GM12878 (cell line): Measurements from ENCODE around the gene CPNE6. TPM values are rescaled to one million over a fixed set of nuclear protein-coding genes. Genes with fewer than 3 reads are reported as not detected.

Experiments used
- ATAC-seq: fragments of 200-7000 bp; cut with Tn5 transposase; 3 replicates; pipeline ENCODE4 v1.9.1; 2020; ENCODE audit warnings: mild to moderate bottlenecking, moderate library complexity
- BruUV-seq: library from RNA; stranded (reverse); fragments of 400-500 nt; replicated peaks from 2 replicates; lab custom pipeline; 2021; lab: Mats Ljungman, UMichigan
- CTCF ChIA-PET: fragments of 300-600 bp; sonication (Branson Sonifier 250); formaldehyde crosslinking; extraction: SDS; loops from one replicate; lab custom pipeline; 2021; ENCODE audit warnings: inconsistent platforms; lab: Yijun Ruan, JAX
- POLR2A ChIA-PET: fragments of 350-600 bp; formaldehyde crosslinking; extraction: SDS; loops from one replicate; lab custom pipeline; 2021; ENCODE audit warnings: inconsistent platforms; lab: Charles Lee
- RAD21 ChIA-PET: fragments of 300-600 bp; sonication (Branson Sonifier 250); formaldehyde crosslinking; loops from one replicate; lab custom pipeline; 2023; ENCODE audit warnings: antibody characterized with exemption; ENCODE audit not compliant: unreplicated experiment; lab: Charles Lee
- SMC1A ChIA-PET: fragments of 300-600 bp; sonication (Branson Sonifier 250); formaldehyde crosslinking; loops from one replicate; lab custom pipeline; 2023; ENCODE audit not compliant: unreplicated experiment, uncharacterized antibody; lab: Charles Lee
- DNase-seq: peaks from one replicate; pipeline ENCODE4 v3.0.0-alpha.2; 2011; ENCODE audit warnings: low read depth, low spot score
- FAIRE-seq: peaks from 3 replicates; lab custom pipeline; 2011; peaks lifted over from hg19 to GRCh38; lab: Jason Lieb, UNC
- H2AFZ ChIP-seq: 2 replicates; pipeline ENCODE4 v1.6.0; 2011; ENCODE audit warnings: low read depth, low read length, control low read depth; ENCODE audit not compliant: control insufficient read depth
- H3K27ac ChIP-seq: 2 replicates; pipeline ENCODE4 v1.5.1; 2011; ENCODE audit warnings: control low read depth; ENCODE audit not compliant: control insufficient read depth, insufficient read depth
- H3K27me3 ChIP-seq, 2 experiments: replicated peaks in 1 of 2; 2 replicates each; pipeline versions ENCODE4 v1.6.0 to v1.6.1; 2011; ENCODE audit warnings: low read length in 1 of 2; ENCODE audit not compliant: control insufficient read depth in 2 of 2, insufficient read depth in 2 of 2
- H3K36me3 ChIP-seq, 2 experiments: 2 replicates each; pipeline ENCODE4 v1.5.1; 2011; ENCODE audit warnings: low read length in 1 of 2; ENCODE audit not compliant: control insufficient read depth in 2 of 2, insufficient read depth in 2 of 2
- H3K4me1 ChIP-seq: 2 replicates; pipeline ENCODE4 v1.6.1; 2011; ENCODE audit warnings: mild to moderate bottlenecking, low read length, moderate library complexity, mixed read lengths; ENCODE audit not compliant: control insufficient read depth, insufficient read depth
- H3K4me2 ChIP-seq: 2 replicates; pipeline ENCODE4 v1.6.0; 2011; ENCODE audit warnings: control low read depth; ENCODE audit not compliant: control insufficient read depth, insufficient read depth
- H3K4me3 ChIP-seq: fragments of 200-600 bp; sonication (generic); 2 replicates; pipeline ENCODE4 v1.5.1; 2016
- H3K79me2 ChIP-seq: 2 replicates; pipeline ENCODE4 v1.6.0; 2011; ENCODE audit warnings: low read length; ENCODE audit not compliant: control insufficient read depth, insufficient read depth
- H3K9ac ChIP-seq: 2 replicates; pipeline ENCODE4 v1.8.0; 2011; ENCODE audit warnings: low read length, control low read depth, mixed read lengths; ENCODE audit not compliant: control insufficient read depth, insufficient read depth
- H3K9me3 ChIP-seq: replicated peaks from 3 replicates; pipeline ENCODE4 v1.5.1; 2011; ENCODE audit warnings: mild to moderate bottlenecking, low read length; ENCODE audit not compliant: control insufficient read depth, insufficient read depth
- H4K20me1 ChIP-seq: 2 replicates; pipeline ENCODE4 v1.6.0; 2011; ENCODE audit not compliant: control insufficient read depth, insufficient read depth
- ATF7 ChIP-seq: fragments of 450-650 bp; IDR thresholded peaks from 2 replicates; pipeline ENCODE4 v1.6.1; 2016; ENCODE audit warnings: low read depth, mild to moderate bottlenecking
- BACH1 ChIP-seq: fragments of 450-650 bp; IDR thresholded peaks from 2 replicates; pipeline ENCODE4 v1.6.1; 2017; ENCODE audit warnings: mild to moderate bottlenecking, borderline replicate concordance
- BCLAF1 ChIP-seq: fragments of 450-650 bp; IDR thresholded peaks from 2 replicates; pipeline ENCODE4 v1.6.1; 2017; ENCODE audit warnings: antibody characterized with exemption, mild to moderate bottlenecking, moderate library complexity
- CHD2 ChIP-seq: IDR thresholded peaks from 2 replicates; pipeline ENCODE4 v1.6.1; 2011; ENCODE audit warnings: low read depth, low read length, improper control_type of control experiment, borderline replicate concordance
- CREM ChIP-seq: IDR thresholded peaks from 2 replicates; pipeline ENCODE4 v1.6.1; 2014; ENCODE audit warnings: antibody characterized with exemption, low read depth
- E4F1 ChIP-seq: fragments of 450-650 bp; IDR thresholded peaks from 2 replicates; pipeline ENCODE4 v1.6.1; 2018; ENCODE audit warnings: borderline replicate concordance, mild to moderate bottlenecking; ENCODE audit not compliant: partially characterized antibody
- ELK1 ChIP-seq: IDR thresholded peaks from 2 replicates; pipeline ENCODE4 v1.6.1; 2012; ENCODE audit warnings: low read depth, low read length, improper control_type of control experiment
- HDAC6 ChIP-seq: fragments of 200-600 bp; sonication (generic); IDR thresholded peaks from one replicate; pipeline ENCODE4 v1.8.0; 2017; ENCODE audit warnings: antibody characterized with exemption; ENCODE audit not compliant: unreplicated experiment
- MAX ChIP-seq: IDR thresholded peaks from 2 replicates; pipeline ENCODE4 v1.6.1; 2012; ENCODE audit warnings: low read depth, low read length, improper control_type of control experiment
- NR2F1 ChIP-seq: fragments of 450-650 bp; conservative IDR thresholded peaks from 2 replicates; pipeline ENCODE4 v1.6.1; 2017; ENCODE audit warnings: mild to moderate bottlenecking
- PAX5 ChIP-seq: IDR thresholded peaks from 2 replicates; pipeline ENCODE4 v1.6.1; 2011; ENCODE audit warnings: low read depth, low read length, borderline replicate concordance
- PAX8 ChIP-seq: fragments of 450-650 bp; IDR thresholded peaks from 2 replicates; pipeline ENCODE4 v1.6.1; 2017; ENCODE audit warnings: mild to moderate bottlenecking, moderate library complexity
- RFX5 ChIP-seq: IDR thresholded peaks from 2 replicates; pipeline ENCODE4 v1.6.1; 2011; ENCODE audit warnings: low read depth, low read length, improper control_type of control experiment
- ZNF24 ChIP-seq: fragments of 450-650 bp; IDR thresholded peaks from 2 replicates; pipeline ENCODE4 v1.6.1; 2017; ENCODE audit warnings: antibody characterized with exemption, mild to moderate bottlenecking
- WGBS: methylation state at CpG from one replicate; pipeline ENCODE4 v1.1.6; 2016; ENCODE audit warnings: low lambda C conversion rate; ENCODE audit not compliant: insufficient replicate concordance, insufficient coverage; ENCODE audit errors: missing lambda C conversion rate; 5-methylcytosine and 5-hydroxymethylcytosine counted together
- in situ Hi-C: fragments of 300-500 bp; cut with MboI; formaldehyde crosslinking; loops from 9 replicates; pipeline ENCODE4 v1.14.3; 2018; ENCODE audit warnings: mixed read lengths
- intact Hi-C: fragments of 100-400 bp; cut with micrococcal nuclease; formaldehyde crosslinking; loops from one replicate; pipeline ENCODE4 v1.14.2; 2022; ENCODE audit not compliant: unreplicated experiment
- polyA plus RNA-seq, 11 experiments: library from polyadenylated mRNA; depleted of rRNA in 4 of 11; unstranded in 6 of 11; stranded (reverse) in 5 of 11; fragments of >200 nt; fragmentation: Nextera tagmentation in 4 of 11; fragmentation: Illumina TruSeq in 1 of 11; extraction: Ambion mirVana in 4 of 11; extraction: Trizol in 1 of 11; gene quantifications; 1 replicate in 1 of 11; 2 replicates in 10 of 11; pipeline versions ENCODE4 v1.2.1 to v1.2.3, GENCODE V29; 2011 to 2016; ENCODE audit warnings: inconsistent platforms in 2 of 11, missing spikeins in 2 of 11, low read depth in 1 of 11
- total RNA-seq, 4 experiments: library from RNA; depleted of rRNA in 3 of 4; stranded (reverse); fragments of >200 nt in 3 of 4; fragmentation: Illumina TruSeq in 1 of 4; extraction: Trizol in 1 of 4; gene quantifications; 2 replicates each; pipeline versions ENCODE4 v1.2.1 to v1.2.3, GENCODE V29; 2013 to 2021

Gene CPNE6
- total and polyA plus RNA-seq, 10 of the 15 experiments (the other 5 are each of a cell fraction or from before 2014, with no cell fraction given), result 0.06 to 0.43 (median 0.18) TPM; not detected in 3

GRCh38 chr14:24054324-24054641 is 17.1 kb upstream of the CPNE6 start (continued):
- TF ChIP-seq RFX5 (no peak), HDAC6 (no peak), ATF7 (no peak), ELK1 (no peak), PAX8 (no peak), CHD2 (no peak)

GRCh38 chr14:24054646-24055045 is 16.7 kb upstream of the CPNE6 start:
- intact Hi-C loops, result no loop called here
- ChIA-PET SMC1A (interaction anchor here (1.1 to 1.3 kb wide), 2 partner anchors 18 to 36 kb away, joined by 3 read pairs; no protein-coding TSS in a partner anchor), CTCF (interaction anchor here (6.3 kb wide), 1 partner anchor 37 kb away, joined by 197 read pairs; the partner anchor contains the start of gene PCK2), POLR2A (interaction anchor here (1.0 kb wide), 1 partner anchor 38 kb away, joined by 4 read pairs; no protein-coding TSS in a partner anchor), RAD21 (interaction anchor here (1.0 kb wide), 2 partner anchors 38 to 55 kb away, joined by 4 to 8 read pairs; no protein-coding TSS in a partner anchor)
- Histone ChIP-seq H3K9me3 (no peaks in the 10 kb centered on the region), H3K4me3 (no peak overlapping the region), H2AFZ (no peak overlapping the region), H3K27me3 (peaks cover 0 to 3% of the 10 kb centered on the region in 2 experiments; a peak in 1 of 4 replicates), H3K4me1 (peaks cover 14% of the 10 kb centered on the region), H3K9ac (no peak overlapping the region), H3K36me3 (no peaks in the 10 kb centered on the region), H3K4me2 (no peak overlapping the region), H4K20me1 (no peaks in the 10 kb centered on the region), H3K79me2 (no peaks in the 10 kb centered on the region), H3K27ac (no peak overlapping the region)
- no TSS peak for BruUV-seq
- ATAC-seq (no peak), FAIRE-seq (no peak), DNase-seq (no peak)
- in situ Hi-C loops, result loop anchor here (5.0 kb wide), 1 partner anchor 38 kb away; the partner anchor contains the start of gene PCK2
- TF ChIP-seq CREM (no peak), NR2F1 (no peak), BCLAF1 (no peak), E4F1 (no peak), BACH1 (no peak), ZNF24 (no peak), PAX5 (no peak), MAX (no peak)
- 39% methylated on average over 9 of the region's 9 CpGs for WGBS
